Stimulated activated memory B cell treated with anti-CD40 and anti-IgM and Interleukin-4, amounts not matched to agents 10 μg/mL and 1 μg/mL and 100 μg/mL, for 72 hours (primary cell): ENCODE measurements around the gene ABCA1.
"Not testable (repeated sequence)": the region's sequence is repeated elsewhere in the genome, so short reads cannot be mapped to it uniquely, and the experiment has no call there.

Experiments used
- ATAC-seq: fragments of 150-1000 bp; cut with Tn5 transposase; 2 replicates; pipeline ENCODE4 v1.10.0; 2021
- H3K27ac Mint-ChIP-seq: one replicate; pipeline ENCODE4 v1.8.0; 2022; ENCODE audit warnings: mild to moderate bottlenecking, mixed read lengths
- H3K27me3 Mint-ChIP-seq: one replicate; pipeline ENCODE4 v1.8.0; 2022; ENCODE audit warnings: mixed read lengths
- H3K36me3 Mint-ChIP-seq: one replicate; pipeline ENCODE4 v1.8.0; 2022; ENCODE audit warnings: mixed read lengths
- H3K4me1 Mint-ChIP-seq: one replicate; pipeline ENCODE4 v1.8.0; 2022; ENCODE audit warnings: mixed read lengths
- H3K4me3 Mint-ChIP-seq: one replicate; pipeline ENCODE4 v1.8.0; 2022; ENCODE audit warnings: mild to moderate bottlenecking, moderate library complexity, mixed read lengths
- H3K9me3 Mint-ChIP-seq: one replicate; pipeline ENCODE4 v1.8.0; 2022; ENCODE audit warnings: mixed read lengths

The ABCA1 gene

GRCh38 chr9:104923289-104923688 lies 4.7 kb downstream of the ABCA1 start:
- no peak for ATAC-seq
- H3K27me3 Mint-ChIP-seq = no peaks in the 10 kb centered on the region
- H3K4me1 Mint-ChIP-seq = peaks cover 64% of the 10 kb centered on the region
- no peak overlapping the region for H3K27ac Mint-ChIP-seq
- no peaks in the 10 kb centered on the region for H3K9me3 Mint-ChIP-seq
- H3K4me3 Mint-ChIP-seq = no peak overlapping the region
- H3K36me3 Mint-ChIP-seq = no peaks in the 10 kb centered on the region

- not testable (repeated sequence) for H3K36me3 Mint-ChIP-seq, H3K9me3 Mint-ChIP-seq, ATAC-seq, H3K4me3 Mint-ChIP-seq, H3K27me3 Mint-ChIP-seq
- peaks cover 59% of the 10 kb centered on the region for H3K4me1 Mint-ChIP-seq
- H3K27ac Mint-ChIP-seq = peak overlapping the region; percentile 58
These were observed 5.2 kb downstream of the ABCA1 start for GRCh38 chr9:104922748-104923147.

GRCh38 chr9:104921067-104921741 lies 6.8 kb downstream of the ABCA1 start:
- no peak for ATAC-seq
- Mint-ChIP-seq H3K4me3 (no peak overlapping the region), H3K9me3 (no peaks in the 10 kb centered on the region), H3K4me1 (peaks cover 47% of the 10 kb centered on the region), H3K27me3 (no peaks in the 10 kb centered on the region), H3K27ac (peak overlapping the region; percentile 58), H3K36me3 (no peaks in the 10 kb centered on the region)

GRCh38 chr9:104915753-104916152 lies 12.2 kb downstream of the ABCA1 start:
- H3K4me1 Mint-ChIP-seq = peaks cover 37% of the 10 kb centered on the region
- no peak for ATAC-seq
- no peaks in the 10 kb centered on the region for H3K9me3 Mint-ChIP-seq
- no peak overlapping the region for H3K27ac Mint-ChIP-seq
- no peak overlapping the region for H3K4me3 Mint-ChIP-seq
- no peaks in the 10 kb centered on the region for H3K27me3 Mint-ChIP-seq
- no peaks in the 10 kb centered on the region for H3K36me3 Mint-ChIP-seq

- H3K27me3 Mint-ChIP-seq = no peaks in the 10 kb centered on the region
- no peak overlapping the region for H3K27ac Mint-ChIP-seq
- no peak for ATAC-seq
- no peaks in the 10 kb centered on the region for H3K9me3 Mint-ChIP-seq
- peaks cover 42% of the 10 kb centered on the region for H3K4me1 Mint-ChIP-seq
- H3K4me3 Mint-ChIP-seq = no peak overlapping the region
- H3K36me3 Mint-ChIP-seq = no peaks in the 10 kb centered on the region
These were observed 12.9 kb downstream of the ABCA1 start for GRCh38 chr9:104915049-104915448.

- no peak for ATAC-seq
- Mint-ChIP-seq H3K4me1 (peaks cover 42% of the 10 kb centered on the region), H3K27me3 (no peaks in the 10 kb centered on the region), H3K9me3 (no peaks in the 10 kb centered on the region), H3K4me3 (peak overlapping the region; percentile 32), H3K27ac (no peak overlapping the region), H3K36me3 (no peaks in the 10 kb centered on the region)
These were observed 13.5 kb downstream of the ABCA1 start for GRCh38 chr9:104914466-104914865.

- no peak overlapping the region for H3K27ac Mint-ChIP-seq
- no peaks in the 10 kb centered on the region for H3K27me3 Mint-ChIP-seq
- no peak for ATAC-seq
- H3K9me3 Mint-ChIP-seq = no peaks in the 10 kb centered on the region
- no peaks in the 10 kb centered on the region for H3K36me3 Mint-ChIP-seq
- peaks cover 43% of the 10 kb centered on the region for H3K4me1 Mint-ChIP-seq
- no peak overlapping the region for H3K4me3 Mint-ChIP-seq
These were observed 15.3 kb downstream of the ABCA1 start for GRCh38 chr9:104912606-104913005.

GRCh38 chr9:104911032-104911607 lies 16.8 kb downstream of the ABCA1 start:
- Mint-ChIP-seq H3K9me3 (no peaks in the 10 kb centered on the region), H3K36me3 (no peaks in the 10 kb centered on the region), H3K4me1 (peaks cover 43% of the 10 kb centered on the region), H3K27me3 (no peaks in the 10 kb centered on the region), H3K27ac (no peak overlapping the region), H3K4me3 (no peak overlapping the region)
- no peak for ATAC-seq

- no peak for ATAC-seq
- H3K9me3 Mint-ChIP-seq = no peaks in the 10 kb centered on the region
These were observed 20.5 kb downstream of the ABCA1 start for GRCh38 chr9:104907278-104907951.

GRCh38 chr9:104906441-104907277 lies 21.3 kb downstream of the ABCA1 start:
- Mint-ChIP-seq H3K4me3 (no peak overlapping the region), H3K9me3 (no peaks in the 10 kb centered on the region), H3K27me3 (no peaks in the 10 kb centered on the region), H3K4me1 (peaks cover 25% of the 10 kb centered on the region), H3K27ac (no peak overlapping the region), H3K36me3 (no peaks in the 10 kb centered on the region)
- ATAC-seq = no peak

More at GRCh38 chr9:104907278-104907951, 20.5 kb downstream of the ABCA1 start:
- Mint-ChIP-seq H3K27me3 (no peaks in the 10 kb centered on the region), H3K4me3 (no peak overlapping the region), H3K27ac (no peak overlapping the region), H3K36me3 (no peaks in the 10 kb centered on the region), H3K4me1 (peaks cover 26% of the 10 kb centered on the region)

GRCh38 chr9:104905931-104906330 lies 22.0 kb downstream of the ABCA1 start:
- H3K4me3 Mint-ChIP-seq = no peak overlapping the region
- ATAC-seq = no peak
- peaks cover 23% of the 10 kb centered on the region for H3K4me1 Mint-ChIP-seq
- no peaks in the 10 kb centered on the region for H3K9me3 Mint-ChIP-seq
- H3K36me3 Mint-ChIP-seq = no peaks in the 10 kb centered on the region
- H3K27me3 Mint-ChIP-seq = no peaks in the 10 kb centered on the region
- no peak overlapping the region for H3K27ac Mint-ChIP-seq

GRCh38 chr9:104905153-104905901 lies 22.6 kb downstream of the ABCA1 start:
- H3K27me3 Mint-ChIP-seq = no peaks in the 10 kb centered on the region
- ATAC-seq = no peak

GRCh38 chr9:104903609-104904008 lies 24.3 kb downstream of the ABCA1 start:
- Mint-ChIP-seq H3K4me1 (peaks cover 8% of the 10 kb centered on the region), H3K27me3 (no peaks in the 10 kb centered on the region), H3K4me3 (no peak overlapping the region), H3K9me3 (no peaks in the 10 kb centered on the region), H3K36me3 (peaks cover 8% of the 10 kb centered on the region), H3K27ac (no peak overlapping the region)
- no peak for ATAC-seq

More at GRCh38 chr9:104905153-104905901, 22.6 kb downstream of the ABCA1 start:
- Mint-ChIP-seq H3K36me3 (no peaks in the 10 kb centered on the region), H3K27ac (no peak overlapping the region), H3K4me3 (no peak overlapping the region), H3K4me1 (peaks cover 25% of the 10 kb centered on the region), H3K9me3 (no peaks in the 10 kb centered on the region)

- Mint-ChIP-seq H3K9me3 (no peaks in the 10 kb centered on the region), H3K4me3 (no peak overlapping the region), H3K27me3 (no peaks in the 10 kb centered on the region), H3K27ac (no peak overlapping the region), H3K36me3 (peaks cover 8% of the 10 kb centered on the region), H3K4me1 (peaks cover 12% of the 10 kb centered on the region)
- ATAC-seq = no peak
These were observed 27.1 kb downstream of the ABCA1 start for GRCh38 chr9:104900871-104901270.

- peaks cover 8% of the 10 kb centered on the region for H3K36me3 Mint-ChIP-seq
- no peak for ATAC-seq
- peaks cover 14% of the 10 kb centered on the region for H3K4me1 Mint-ChIP-seq
- H3K4me3 Mint-ChIP-seq = no peak overlapping the region
- no peaks in the 10 kb centered on the region for H3K27me3 Mint-ChIP-seq
- H3K27ac Mint-ChIP-seq = no peak overlapping the region
- H3K9me3 Mint-ChIP-seq = no peaks in the 10 kb centered on the region
These were observed 27.6 kb downstream of the ABCA1 start for GRCh38 chr9:104900324-104900723.
